OCI-LY3 (cell line): ENCODE data around the gene MYH7.
A peak's percentile ranks its signal among the peaks of the same experiment; 100 is the strongest.

Experiments
- H2AFZ ChIP-seq: fragments of 200-600, 300-600 bp; shearing (Covaris generic); 2 replicates; pipeline ENCODE4 v1.6.0; 2014; ENCODE audit warnings: antibody characterized with exemption, low read depth, low read length
- H3K27ac ChIP-seq: fragments of 200-600, 300-600 bp; sonication (generic); 2 replicates; pipeline ENCODE4 v1.5.1; 2014; ENCODE audit warnings: mild to moderate bottlenecking, low read length, moderate library complexity, mixed read lengths
- H3K27me3 ChIP-seq: fragments of 200-600, 300-600 bp; sonication (generic); 2 replicates; pipeline ENCODE4 v1.6.1; 2014; ENCODE audit warnings: low read depth, low read length, mixed read lengths
- H3K36me3 ChIP-seq: fragments of 200-600, 300-600 bp; sonication (generic); replicated peaks from 2 replicates; pipeline ENCODE3; 2014; ENCODE audit warnings: low read depth, low read length, mixed read lengths
- H3K4me1 ChIP-seq: fragments of 300-600, 200-600 bp; sonication (generic); 2 replicates; pipeline ENCODE4 v1.6.1; 2014; ENCODE audit warnings: low read length, mixed read lengths
- H3K4me2 ChIP-seq: fragments of 200-600, 300-600 bp; sonication (generic); 2 replicates; pipeline ENCODE4 v1.6.1; 2014; ENCODE audit warnings: low read length, mixed read lengths
- H3K4me3 ChIP-seq: fragments of 300-600, 200-600 bp; sonication (generic); 2 replicates; pipeline ENCODE4 v1.5.1; 2014; ENCODE audit warnings: antibody characterized with exemption, mild to moderate bottlenecking, low read length, moderate library complexity
- H3K79me2 ChIP-seq: fragments of 300-600, 200-600 bp; shearing (Covaris generic); 2 replicates; pipeline ENCODE4 v1.6.1; 2014; ENCODE audit warnings: mild to moderate bottlenecking, low read length, mixed read lengths
- H3K9ac ChIP-seq: fragments of 300-600, 200-600 bp; shearing (Covaris generic); 2 replicates; pipeline ENCODE4 v1.6.0; 2014; ENCODE audit warnings: mild to moderate bottlenecking, low read length, moderate library complexity
- H3K9me3 ChIP-seq: fragments of 200-600, 300-600 bp; shearing (Covaris generic); 2 replicates; pipeline ENCODE4 v1.6.1; 2014; ENCODE audit warnings: low read length, mixed read lengths; ENCODE audit not compliant: insufficient read depth
- H4K20me1 ChIP-seq: fragments of 200-600, 300-600 bp; sonication (generic); 2 replicates; pipeline ENCODE4 v1.6.1; 2016; ENCODE audit warnings: low read length, mixed read lengths; ENCODE audit not compliant: insufficient read depth
- EZH2phosphoT487 ChIP-seq: fragments of 200-600 bp; shearing (Covaris generic); IDR thresholded peaks from 2 replicates; pipeline ENCODE4 v1.6.1; 2018; ENCODE audit warnings: antibody characterized with exemption, mixed run types, low read depth
- TF ChIP-seq, protein P1 (sequence below): fragments of 200-600, 300-600 bp; sonication (generic); IDR thresholded peaks from 2 replicates; pipeline ENCODE4 v1.5.1; 2014; ENCODE audit warnings: antibody characterized with exemption, low read length, low read depth

MYH7 gene

DNA sequence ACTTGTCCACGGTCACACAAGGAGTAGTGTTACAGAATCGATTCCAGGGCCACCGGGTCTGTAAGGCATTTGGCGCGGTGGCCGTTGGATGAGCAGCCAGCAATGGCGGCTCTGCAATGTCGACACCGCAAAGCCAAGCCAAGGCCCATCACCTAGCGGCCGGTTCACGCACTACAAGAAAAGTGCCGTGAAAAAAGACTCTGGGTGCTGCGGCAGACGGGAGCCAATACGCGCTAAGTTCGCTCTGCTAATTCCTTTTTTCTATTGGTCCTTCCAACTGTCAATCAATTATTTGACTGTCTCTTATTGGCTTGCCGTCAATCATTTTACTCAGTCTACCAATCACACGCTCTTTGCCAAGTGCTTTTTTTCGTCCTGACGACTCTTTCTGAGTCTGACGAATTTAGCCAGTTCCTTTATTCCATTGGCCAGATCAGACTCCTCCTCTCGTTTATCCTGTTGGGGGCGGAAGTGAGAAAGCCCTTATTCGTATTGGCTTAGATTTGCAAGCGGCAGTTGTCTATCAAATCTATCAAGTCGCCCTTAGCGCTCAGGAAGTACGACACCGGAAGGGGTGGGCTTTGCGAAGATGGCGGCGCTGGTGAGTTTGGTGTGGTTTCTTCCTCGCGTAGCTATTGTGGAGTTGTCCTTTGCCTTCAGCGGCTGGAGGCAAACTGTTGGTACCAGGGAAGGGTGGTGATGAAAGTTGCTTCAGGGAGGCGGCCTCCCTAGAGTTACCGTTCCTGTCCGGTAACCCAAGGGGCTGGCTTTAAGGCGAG lies 33.9 kb upstream of the MYH7 start, which contains the start of gene NGDN:
Gene NGDN, plus strand, starts transcription at position 577 of the 779 bp plus-strand sequence. Its CDS starts 13 bp downstream, at position 590.
- peak within 1 kb of the TSS; percentile 47 for H3K27ac ChIP-seq
- TF ChIP-seq, protein P1, sequence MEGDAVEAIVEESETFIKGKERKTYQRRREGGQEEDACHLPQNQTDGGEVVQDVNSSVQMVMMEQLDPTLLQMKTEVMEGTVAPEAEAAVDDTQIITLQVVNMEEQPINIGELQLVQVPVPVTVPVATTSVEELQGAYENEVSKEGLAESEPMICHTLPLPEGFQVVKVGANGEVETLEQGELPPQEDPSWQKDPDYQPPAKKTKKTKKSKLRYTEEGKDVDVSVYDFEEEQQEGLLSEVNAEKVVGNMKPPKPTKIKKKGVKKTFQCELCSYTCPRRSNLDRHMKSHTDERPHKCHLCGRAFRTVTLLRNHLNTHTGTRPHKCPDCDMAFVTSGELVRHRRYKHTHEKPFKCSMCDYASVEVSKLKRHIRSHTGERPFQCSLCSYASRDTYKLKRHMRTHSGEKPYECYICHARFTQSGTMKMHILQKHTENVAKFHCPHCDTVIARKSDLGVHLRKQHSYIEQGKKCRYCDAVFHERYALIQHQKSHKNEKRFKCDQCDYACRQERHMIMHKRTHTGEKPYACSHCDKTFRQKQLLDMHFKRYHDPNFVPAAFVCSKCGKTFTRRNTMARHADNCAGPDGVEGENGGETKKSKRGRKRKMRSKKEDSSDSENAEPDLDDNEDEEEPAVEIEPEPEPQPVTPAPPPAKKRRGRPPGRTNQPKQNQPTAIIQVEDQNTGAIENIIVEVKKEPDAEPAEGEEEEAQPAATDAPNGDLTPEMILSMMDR, result peak; percentile 59
- no peak for TF ChIP-seq EZH2phosphoT487
- peak within 1 kb of the TSS; percentile 99 for H2AFZ ChIP-seq
- peaks cover 10% of the 10 kb centered on the region for H3K36me3 ChIP-seq
- peaks cover 13% of the 10 kb centered on the region for H3K4me1 ChIP-seq
- no peaks in the 10 kb centered on the region for H3K9me3 ChIP-seq
- H3K4me3 ChIP-seq, result peak within 1 kb of the TSS; percentile 97
- H3K79me2 ChIP-seq, result peaks cover 21% of the 10 kb centered on the region
- peak within 1 kb of the TSS; percentile 82 for H3K9ac ChIP-seq
- no peaks in the 10 kb centered on the region for H3K27me3 ChIP-seq
- H4K20me1 ChIP-seq, result no peaks in the 10 kb centered on the region
- H3K4me2 ChIP-seq, result peak within 1 kb of the TSS; percentile 77

DNA sequence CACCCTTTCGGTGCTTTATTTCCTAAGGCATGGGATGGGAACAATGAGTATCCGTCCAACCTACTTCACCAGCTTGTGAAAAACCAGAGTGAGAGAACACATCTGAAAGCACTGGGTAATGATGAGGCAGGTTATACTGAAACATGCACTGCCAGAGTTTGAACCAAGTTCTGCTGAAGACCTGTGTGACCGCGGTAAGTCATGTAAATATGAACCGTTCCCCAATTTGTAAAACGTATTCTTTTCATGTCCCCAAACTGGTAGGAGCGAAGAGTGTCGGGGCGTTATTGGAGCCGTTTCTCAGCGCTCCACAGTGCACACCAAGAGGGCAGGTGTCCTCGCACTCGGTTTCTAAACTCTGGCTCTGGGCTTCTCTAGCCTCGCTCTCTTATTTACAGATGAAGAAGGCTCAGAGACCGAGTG lies 33.3 kb upstream of the MYH7 start:
- H3K36me3 ChIP-seq, result peaks cover 7% of the 10 kb centered on the region
- H3K9me3 ChIP-seq, result no peaks in the 10 kb centered on the region
- H3K9ac ChIP-seq, result peak overlapping the region; percentile 40; the same call in 1 of the 2 replicates
- peaks cover 13% of the 10 kb centered on the region for H3K4me1 ChIP-seq
- H2AFZ ChIP-seq, result peak overlapping the region; percentile 99
- H3K27me3 ChIP-seq, result no peaks in the 10 kb centered on the region
- H3K4me2 ChIP-seq, result peak overlapping the region; percentile 77
- peak overlapping the region; percentile 97 for H3K4me3 ChIP-seq
- no peaks in the 10 kb centered on the region for H4K20me1 ChIP-seq
- peak overlapping the region; percentile 47 for H3K27ac ChIP-seq
- peaks cover 21% of the 10 kb centered on the region for H3K79me2 ChIP-seq
- TF ChIP-seq, protein P1, result no peak
- TF ChIP-seq EZH2phosphoT487, result no peak

- peaks cover 7% of the 10 kb centered on the region for H3K4me1 ChIP-seq
Measured at GRCh38 chr14:23465261-23465660, 29.8 kb upstream of the MYH7 start.

GRCh38 chr14:23464700-23465099 lies 29.2 kb upstream of the MYH7 start:
- Histone ChIP-seq H3K27me3 (no peaks in the 10 kb centered on the region), H3K4me1 (peaks cover 5% of the 10 kb centered on the region; the same call in 1 of the 2 replicates), H3K9me3 (no peaks in the 10 kb centered on the region), H3K79me2 (peaks cover 2% of the 10 kb centered on the region), H3K4me2 (no peak overlapping the region), H3K9ac (no peak overlapping the region), H2AFZ (no peak overlapping the region), H3K4me3 (no peak overlapping the region), H3K27ac (no peak overlapping the region), H4K20me1 (no peaks in the 10 kb centered on the region), H3K36me3 (no peaks in the 10 kb centered on the region)
- no peak for TF ChIP-seq EZH2phosphoT487
- TF ChIP-seq, protein P1, result no peak

More at GRCh38 chr14:23465261-23465660, 29.8 kb upstream of the MYH7 start:
- Histone ChIP-seq H3K27ac (no peak overlapping the region), H3K4me3 (no peak overlapping the region), H3K4me2 (no peak overlapping the region), H2AFZ (no peak overlapping the region), H3K9me3 (no peaks in the 10 kb centered on the region), H3K36me3 (no peaks in the 10 kb centered on the region), H4K20me1 (no peaks in the 10 kb centered on the region), H3K79me2 (peaks cover 8% of the 10 kb centered on the region), H3K27me3 (no peaks in the 10 kb centered on the region), H3K9ac (no peak overlapping the region)
- no peak for TF ChIP-seq EZH2phosphoT487
- TF ChIP-seq, protein P1, result no peak
